GM12865 (cell line): ENCODE measurements around the gene PDE4B.
"Not testable (repeated sequence)": the region's sequence is repeated elsewhere in the genome, so short reads cannot be mapped to it uniquely, and the experiment has no call there.

ENCODE experiments used
- DNase-seq: peaks from one replicate; pipeline ENCODE4 v3.0.0; 2010; ENCODE audit warnings: low read depth
- H3K4me3 ChIP-seq: 2 replicates; pipeline ENCODE4 v1.5.1; 2011; ENCODE audit warnings: mild to moderate bottlenecking, low read depth, low read length, control low read depth
- CTCF ChIP-seq: IDR thresholded peaks from 2 replicates; pipeline ENCODE4 v1.5.1; 2011; ENCODE audit warnings: low read length, control low read depth, low read depth, inconsistent platforms; ENCODE audit not compliant: insufficient read depth; ENCODE audit errors: missing control alignments

Gene PDE4B

GRCh38 chr1:65998763-65999583, 206.3 kb downstream of the PDE4B start:
- no peak overlapping the region for H3K4me3 ChIP-seq
- no peak for DNase-seq

GRCh38 chr1:66000033-66000637, 207.4 kb downstream of the PDE4B start:
- DNase-seq = no peak
- no peak overlapping the region for H3K4me3 ChIP-seq
- no peak for TF ChIP-seq CTCF

More at GRCh38 chr1:65998763-65999583, 206.3 kb downstream of the PDE4B start:
- TF ChIP-seq CTCF = no peak

- H3K4me3 ChIP-seq = no peak overlapping the region
- no peak for DNase-seq
- no peak for TF ChIP-seq CTCF
Measured at GRCh38 chr1:66003690-66004089, 211.0 kb downstream of the PDE4B start.

- DNase-seq, H3K4me3 ChIP-seq: not testable (repeated sequence)
Measured at GRCh38 chr1:66006534-66006933, 213.8 kb downstream of the PDE4B start.

GRCh38 chr1:66012106-66012784, 219.6 kb downstream of the PDE4B start:
- TF ChIP-seq CTCF = no peak
- H3K4me3 ChIP-seq = no peak overlapping the region
- no peak for DNase-seq

GRCh38 chr1:66013371-66013770, 220.7 kb downstream of the PDE4B start:
- H3K4me3 ChIP-seq = no peak overlapping the region
- no peak for DNase-seq
- TF ChIP-seq CTCF = no peak

- no peak for TF ChIP-seq CTCF
- no peak for DNase-seq
- no peak overlapping the region for H3K4me3 ChIP-seq
Measured at GRCh38 chr1:66022904-66023620, 230.4 kb downstream of the PDE4B start.
